Smooth muscle cell (in vitro differentiated cells): Measurements from ENCODE around the gene VAMP1. TPM values are rescaled to one million over a fixed set of nuclear protein-coding genes. Genes with fewer than 3 reads are reported as not detected.

Experiments
- DNase-seq: peaks from one replicate; lab custom pipeline; 2025; ENCODE audit not compliant: unreplicated experiment; lab: John Stamatoyannopoulos, UW
- H2AFZ ChIP-seq: fragments of 200-600 bp; sonication (generic); 2 replicates; pipeline ENCODE4 v1.6.0; 2016; ENCODE audit warnings: antibody characterized with exemption, low read depth, mild to moderate bottlenecking
- H3F3A ChIP-seq: fragments of 200-600 bp; sonication (generic); 2 replicates; pipeline ENCODE4 v1.6.0; 2017; ENCODE audit warnings: antibody characterized with exemption, low read depth
- H3K27ac ChIP-seq: fragments of 200-600 bp; sonication (generic); 2 replicates; pipeline ENCODE4 v1.5.1; 2016; ENCODE audit warnings: low read depth, mild to moderate bottlenecking
- H3K27me3 ChIP-seq: fragments of 200-600 bp; sonication (generic); 2 replicates; pipeline ENCODE4 v1.6.1; 2016; ENCODE audit warnings: low read depth, mild to moderate bottlenecking
- H3K36me3 ChIP-seq: fragments of 200-600 bp; sonication (generic); 2 replicates; pipeline ENCODE4 v1.5.1; 2016; ENCODE audit warnings: low read depth
- H3K4me1 ChIP-seq: fragments of 200-600 bp; sonication (generic); 2 replicates; pipeline ENCODE4 v1.5.1; 2016; ENCODE audit warnings: low read depth
- H3K4me2 ChIP-seq: fragments of 200-600 bp; sonication (generic); 2 replicates; pipeline ENCODE4 v1.6.0; 2016; ENCODE audit warnings: mild to moderate bottlenecking
- H3K4me3 ChIP-seq: fragments of 200-600 bp; sonication (generic); 2 replicates; pipeline ENCODE4 v1.5.1; 2016; ENCODE audit warnings: mild to moderate bottlenecking
- H3K79me2 ChIP-seq: fragments of 200-600 bp; sonication (generic); 2 replicates; pipeline ENCODE4 v1.6.0; 2016; ENCODE audit warnings: low read depth, mild to moderate bottlenecking
- H3K9ac ChIP-seq: fragments of 200-600 bp; sonication (generic); 2 replicates; pipeline ENCODE4 v1.6.0; 2016; ENCODE audit warnings: low read depth
- H3K9me3 ChIP-seq: fragments of 200-600 bp; sonication (generic); replicated peaks from 2 replicates; pipeline ENCODE4 v1.5.1; 2016; ENCODE audit warnings: low read depth
- H4K20me1 ChIP-seq: fragments of 200-600 bp; sonication (generic); 2 replicates; pipeline ENCODE4 v1.6.0; 2016; ENCODE audit warnings: low read depth
- CTCF ChIP-seq: fragments of 200-600 bp; sonication (generic); IDR thresholded peaks from 2 replicates; pipeline ENCODE4 v1.5.1; 2017; ENCODE audit warnings: borderline replicate concordance, mild to moderate bottlenecking, antibody characterized with exemption; ENCODE audit not compliant: insufficient read depth, poor library complexity, severe bottlenecking
- WGBS: methylation state at CpG from one replicate; pipeline ENCODE4 v1.1.7; 2016; ENCODE audit warnings: low lambda C conversion rate; 5-methylcytosine and 5-hydroxymethylcytosine counted together
- polyA plus RNA-seq: library from polyadenylated mRNA; unstranded; fragments of >200 nt; fragmentation: Nextera tagmentation; extraction: Ambion mirVana; gene quantifications from 2 replicates; pipeline ENCODE4 v1.2.1, GENCODE V29; 2016
- total RNA-seq: library from RNA; depleted of rRNA; stranded (reverse); fragments of >200 nt; gene quantifications from 2 replicates; pipeline ENCODE4 v1.2.3, GENCODE V29; 2014

VAMP1 gene
- total and polyA plus RNA-seq, 2 experiments from 2014 or later: 3.5 to 7.5 TPM

GRCh38 chr12:6435961-6436715, 34.3 kb downstream of the VAMP1 start:
- H3K9ac ChIP-seq: no peak overlapping the region
- no peak overlapping the region for H3K4me2 ChIP-seq
- no peak for TF ChIP-seq CTCF
- no peaks in the 10 kb centered on the region for H3K9me3 ChIP-seq
- no peaks in the 10 kb centered on the region for H3K79me2 ChIP-seq
- no peak overlapping the region for H2AFZ ChIP-seq
- no peak for DNase-seq
- H3K27me3 ChIP-seq: no peaks in the 10 kb centered on the region
- 88% methylated on average over 13 of the region's 13 CpGs for WGBS
- no peaks in the 10 kb centered on the region for H3K4me1 ChIP-seq
- no peaks in the 10 kb centered on the region for H4K20me1 ChIP-seq
- peaks cover 7% of the 10 kb centered on the region for H3F3A ChIP-seq
- no peak overlapping the region for H3K27ac ChIP-seq
- no peaks in the 10 kb centered on the region for H3K36me3 ChIP-seq
- H3K4me3 ChIP-seq: no peak overlapping the region

GRCh38 chr12:6434205-6435140, 36.0 kb downstream of the VAMP1 start:
- Histone ChIP-seq H3K9ac (no peak overlapping the region), H3K79me2 (no peaks in the 10 kb centered on the region), H3K4me2 (no peak overlapping the region), H4K20me1 (no peaks in the 10 kb centered on the region), H2AFZ (no peak overlapping the region), H3K4me1 (no peaks in the 10 kb centered on the region), H3K4me3 (no peak overlapping the region), H3K27ac (no peak overlapping the region), H3K9me3 (no peaks in the 10 kb centered on the region), H3K27me3 (no peaks in the 10 kb centered on the region), H3F3A (peaks cover 9% of the 10 kb centered on the region), H3K36me3 (no peaks in the 10 kb centered on the region)
- TF ChIP-seq CTCF: no peak
- no peak for DNase-seq
- WGBS: 78% methylated on average over 17 of the region's 17 CpGs

GRCh38 chr12:6432991-6433390, 37.5 kb downstream of the VAMP1 start:
- Histone ChIP-seq H3F3A (peaks cover 9% of the 10 kb centered on the region), H3K4me2 (no peak overlapping the region), H3K79me2 (no peaks in the 10 kb centered on the region), H3K4me3 (no peak overlapping the region), H3K27ac (no peak overlapping the region), H3K9me3 (no peaks in the 10 kb centered on the region), H3K9ac (no peak overlapping the region), H4K20me1 (no peaks in the 10 kb centered on the region), H3K4me1 (no peaks in the 10 kb centered on the region), H3K27me3 (no peaks in the 10 kb centered on the region), H3K36me3 (no peaks in the 10 kb centered on the region), H2AFZ (no peak overlapping the region)
- no peak for DNase-seq
- 90% methylated on average over 5 of the region's 5 CpGs for WGBS
- no peak for TF ChIP-seq CTCF
